ENCODE measurements around the gene OPN4.

DNA sequence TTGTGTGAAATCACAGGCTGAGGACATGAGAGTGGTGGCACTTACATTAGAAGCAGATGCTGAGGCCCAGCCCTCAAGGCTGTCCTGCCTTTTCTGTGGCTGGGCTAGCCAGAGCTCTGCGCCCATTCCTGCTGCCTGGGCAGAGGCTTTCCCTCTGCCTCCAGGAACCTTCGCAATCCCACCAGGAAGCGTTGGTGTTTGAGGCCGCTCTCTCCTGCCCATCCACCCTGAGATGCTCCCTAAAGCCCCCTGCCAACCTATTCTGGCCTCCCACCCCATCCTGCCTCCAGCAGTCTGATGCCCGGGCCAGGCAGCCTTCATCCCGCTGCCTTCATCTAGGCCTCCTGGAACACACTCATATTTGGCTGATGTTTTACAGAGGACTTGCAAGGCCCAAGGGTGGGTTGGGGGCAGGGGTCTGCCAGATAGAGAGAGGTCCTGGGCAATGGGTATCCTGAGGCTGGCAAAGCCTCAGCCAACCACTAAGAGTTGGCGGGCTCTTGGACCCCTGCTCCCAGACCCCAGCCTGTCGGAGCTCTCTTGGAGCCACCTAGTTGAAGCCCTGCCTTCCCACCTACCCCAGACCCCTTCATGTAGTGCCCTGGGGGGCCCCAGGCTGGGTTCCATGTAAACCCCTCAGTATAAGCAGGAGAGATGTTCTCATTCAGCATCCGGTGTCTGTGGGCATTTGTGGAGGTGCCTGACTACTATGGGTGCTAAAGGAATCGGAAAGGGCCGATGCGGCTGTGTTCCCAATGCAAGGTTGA, 46.7 kb downstream of the OPN4 start:
- TF ChIP-seq, protein P1, sequence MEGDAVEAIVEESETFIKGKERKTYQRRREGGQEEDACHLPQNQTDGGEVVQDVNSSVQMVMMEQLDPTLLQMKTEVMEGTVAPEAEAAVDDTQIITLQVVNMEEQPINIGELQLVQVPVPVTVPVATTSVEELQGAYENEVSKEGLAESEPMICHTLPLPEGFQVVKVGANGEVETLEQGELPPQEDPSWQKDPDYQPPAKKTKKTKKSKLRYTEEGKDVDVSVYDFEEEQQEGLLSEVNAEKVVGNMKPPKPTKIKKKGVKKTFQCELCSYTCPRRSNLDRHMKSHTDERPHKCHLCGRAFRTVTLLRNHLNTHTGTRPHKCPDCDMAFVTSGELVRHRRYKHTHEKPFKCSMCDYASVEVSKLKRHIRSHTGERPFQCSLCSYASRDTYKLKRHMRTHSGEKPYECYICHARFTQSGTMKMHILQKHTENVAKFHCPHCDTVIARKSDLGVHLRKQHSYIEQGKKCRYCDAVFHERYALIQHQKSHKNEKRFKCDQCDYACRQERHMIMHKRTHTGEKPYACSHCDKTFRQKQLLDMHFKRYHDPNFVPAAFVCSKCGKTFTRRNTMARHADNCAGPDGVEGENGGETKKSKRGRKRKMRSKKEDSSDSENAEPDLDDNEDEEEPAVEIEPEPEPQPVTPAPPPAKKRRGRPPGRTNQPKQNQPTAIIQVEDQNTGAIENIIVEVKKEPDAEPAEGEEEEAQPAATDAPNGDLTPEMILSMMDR (conservative IDR thresholded peaks at IDR 0.05; ENCODE audit: low read length) = no peak
- TF ChIP-seq EZH2phosphoT487 (IDR thresholded peaks at IDR 0.05; ENCODE audit: borderline replicate concordance) = no peak
